DLD1 (cell line): ENCODE results near the gene ALPP.
"Not testable (repeated sequence)": the region's sequence is repeated elsewhere in the genome, so short reads cannot be mapped to it uniquely, and the experiment has no call there.

Experiments
- in situ Hi-C: cut with HindIII; loops from 2 replicates; pipeline ENCODE4 v1.10.0; 2017; ENCODE audit warnings: low sequenced_read_pairs

Gene ALPP

DNA sequence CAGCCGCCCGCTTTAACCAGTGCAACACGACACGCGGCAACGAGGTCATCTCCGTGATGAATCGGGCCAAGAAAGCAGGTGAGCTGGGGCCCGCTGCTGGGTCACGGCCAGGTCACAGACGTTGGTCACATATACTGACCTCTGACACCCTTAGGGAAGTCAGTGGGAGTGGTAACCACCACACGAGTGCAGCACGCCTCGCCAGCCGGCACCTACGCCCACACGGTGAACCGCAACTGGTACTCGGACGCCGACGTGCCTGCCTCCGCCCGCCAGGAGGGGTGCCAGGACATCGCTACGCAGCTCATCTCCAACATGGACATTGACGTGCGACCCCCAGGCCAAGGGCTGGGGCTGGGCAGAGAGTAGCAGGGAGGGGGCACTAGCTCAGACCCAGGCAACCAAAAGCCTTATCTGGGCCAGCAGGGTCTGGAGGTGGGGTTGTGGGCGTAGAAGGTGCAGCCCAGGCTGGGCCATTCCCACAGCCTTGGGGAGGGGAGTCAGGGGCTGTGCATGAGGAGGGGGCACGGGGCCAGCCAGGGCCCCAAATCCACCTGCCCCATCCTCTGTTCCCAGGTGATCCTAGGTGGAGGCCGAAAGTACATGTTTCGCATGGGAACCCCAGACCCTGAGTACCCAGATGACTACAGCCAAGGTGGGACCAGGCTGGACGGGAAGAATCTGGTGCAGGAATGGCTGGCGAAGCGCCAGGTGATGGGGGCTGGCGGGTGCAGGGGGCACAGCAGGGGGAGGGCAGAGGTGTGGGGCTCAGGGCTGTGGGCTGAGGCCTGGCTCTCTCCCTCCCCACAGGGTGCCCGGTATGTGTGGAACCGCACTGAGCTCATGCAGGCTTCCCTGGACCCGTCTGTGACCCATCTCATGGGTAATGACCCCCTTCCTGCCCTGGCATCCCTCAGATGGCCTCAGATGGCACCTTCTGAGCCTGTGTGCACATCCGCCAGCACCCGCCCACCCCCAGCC lies 1.3 kb downstream of the ALPP start:
- in situ Hi-C loops, result not testable (repeated sequence)

DNA sequence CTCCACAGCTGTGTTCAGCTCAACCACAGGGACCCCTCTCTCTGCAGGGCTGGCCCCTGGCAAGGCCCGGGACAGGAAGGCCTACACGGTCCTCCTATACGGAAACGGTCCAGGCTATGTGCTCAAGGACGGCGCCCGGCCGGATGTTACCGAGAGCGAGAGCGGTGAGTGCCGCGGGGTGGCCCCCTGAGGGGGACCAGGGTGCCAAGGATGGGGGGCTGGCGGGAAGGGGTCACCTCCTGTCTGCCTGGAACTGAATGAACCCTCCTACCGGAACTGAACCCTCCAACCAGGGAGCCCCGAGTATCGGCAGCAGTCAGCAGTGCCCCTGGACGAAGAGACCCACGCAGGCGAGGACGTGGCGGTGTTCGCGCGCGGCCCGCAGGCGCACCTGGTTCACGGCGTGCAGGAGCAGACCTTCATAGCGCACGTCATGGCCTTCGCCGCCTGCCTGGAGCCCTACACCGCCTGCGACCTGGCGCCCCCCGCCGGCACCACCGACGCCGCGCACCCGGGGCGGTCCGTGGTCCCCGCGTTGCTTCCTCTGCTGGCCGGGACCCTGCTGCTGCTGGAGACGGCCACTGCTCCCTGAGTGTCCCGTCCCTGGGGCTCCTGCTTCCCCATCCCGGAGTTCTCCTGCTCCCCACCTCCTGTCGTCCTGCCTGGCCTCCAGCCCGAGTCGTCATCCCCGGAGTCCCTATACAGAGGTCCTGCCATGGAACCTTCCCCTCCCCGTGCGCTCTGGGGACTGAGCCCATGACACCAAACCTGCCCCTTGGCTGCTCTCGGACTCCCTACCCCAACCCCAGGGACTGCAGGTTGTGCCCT lies 2.9 kb downstream of the ALPP start:
- in situ Hi-C loops, result not testable (repeated sequence)

GRCh38 chr2:232382331-232383225 lies 4.0 kb downstream of the ALPP start:
- in situ Hi-C loops, result no loop called here

DNA sequence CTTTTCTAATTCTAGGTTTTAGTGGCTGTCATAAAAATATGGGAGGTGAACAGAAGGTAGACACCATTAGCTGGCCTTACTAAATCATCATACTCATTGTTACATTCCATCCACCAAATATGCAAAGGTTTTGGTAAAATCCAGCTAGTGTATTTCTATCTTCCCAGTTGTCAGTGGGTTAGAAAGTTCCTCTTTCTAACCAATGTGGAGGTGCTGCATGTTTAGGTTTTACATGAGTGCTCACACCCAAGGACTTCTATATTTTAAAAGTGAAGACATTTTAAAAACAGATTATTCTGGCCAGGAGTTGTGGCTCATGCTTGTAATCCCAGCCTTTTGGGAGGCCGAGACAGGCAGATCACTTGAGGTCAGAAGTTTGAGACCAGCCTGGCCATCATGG lies 5.9 kb downstream of the ALPP start:
- in situ Hi-C loops, result no loop called here

GRCh38 chr2:232385058-232385457 lies 6.5 kb downstream of the ALPP start:
- in situ Hi-C loops, result not testable (repeated sequence)

DNA sequence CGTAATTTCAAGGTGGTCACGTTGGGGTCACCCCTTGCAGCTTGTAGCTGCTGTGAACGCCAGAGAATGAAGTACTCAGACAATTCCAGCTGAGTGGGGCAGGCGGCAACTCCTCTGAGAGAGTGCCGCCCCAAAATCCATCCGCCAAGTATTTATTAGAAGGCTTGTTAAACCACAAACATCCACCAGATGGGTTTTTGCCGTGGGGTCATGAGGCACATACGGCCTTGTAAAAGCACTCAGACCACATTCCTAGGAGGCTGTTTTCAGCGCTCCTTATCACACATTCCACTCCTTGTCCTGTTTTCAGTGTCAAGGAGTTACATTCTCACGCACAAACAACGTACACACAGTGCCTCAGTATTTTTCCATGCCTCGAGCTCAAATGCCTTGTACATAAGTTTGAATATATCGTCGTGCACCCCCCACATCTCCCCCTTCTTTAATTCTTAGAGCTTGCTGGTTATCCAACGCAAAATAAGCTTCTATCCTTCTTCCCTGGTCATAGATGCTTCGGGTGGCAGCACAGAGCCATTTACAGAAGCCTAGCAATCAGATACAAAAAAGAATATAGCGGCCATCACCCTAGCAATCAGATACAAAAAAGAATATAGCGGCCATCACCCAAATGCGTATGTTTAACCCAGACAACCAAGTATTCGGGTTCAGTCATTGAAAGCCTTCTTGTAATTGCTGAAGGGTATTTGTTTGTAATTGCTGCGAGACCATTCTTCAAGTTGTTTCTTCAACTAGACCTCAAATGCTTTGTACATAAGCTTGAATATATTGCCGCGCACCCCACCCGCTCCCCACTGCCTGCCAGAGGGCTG lies 7.3 kb downstream of the ALPP start:
- in situ Hi-C loops, result no loop called here

DNA sequence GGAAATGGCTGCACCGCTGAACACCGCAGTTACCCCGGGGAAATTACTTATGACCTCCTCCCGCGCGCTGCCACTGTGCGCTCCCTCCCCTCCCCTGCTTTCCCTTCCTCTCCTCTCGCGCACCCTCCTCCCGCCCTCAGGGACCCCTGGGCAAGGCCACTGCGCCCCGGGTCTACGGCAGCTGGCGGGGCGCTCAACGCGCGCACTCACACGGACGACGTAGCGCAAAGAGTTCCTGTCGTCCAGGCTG lies 7.9 kb downstream of the ALPP start:
- in situ Hi-C loops, result no loop called here

DNA sequence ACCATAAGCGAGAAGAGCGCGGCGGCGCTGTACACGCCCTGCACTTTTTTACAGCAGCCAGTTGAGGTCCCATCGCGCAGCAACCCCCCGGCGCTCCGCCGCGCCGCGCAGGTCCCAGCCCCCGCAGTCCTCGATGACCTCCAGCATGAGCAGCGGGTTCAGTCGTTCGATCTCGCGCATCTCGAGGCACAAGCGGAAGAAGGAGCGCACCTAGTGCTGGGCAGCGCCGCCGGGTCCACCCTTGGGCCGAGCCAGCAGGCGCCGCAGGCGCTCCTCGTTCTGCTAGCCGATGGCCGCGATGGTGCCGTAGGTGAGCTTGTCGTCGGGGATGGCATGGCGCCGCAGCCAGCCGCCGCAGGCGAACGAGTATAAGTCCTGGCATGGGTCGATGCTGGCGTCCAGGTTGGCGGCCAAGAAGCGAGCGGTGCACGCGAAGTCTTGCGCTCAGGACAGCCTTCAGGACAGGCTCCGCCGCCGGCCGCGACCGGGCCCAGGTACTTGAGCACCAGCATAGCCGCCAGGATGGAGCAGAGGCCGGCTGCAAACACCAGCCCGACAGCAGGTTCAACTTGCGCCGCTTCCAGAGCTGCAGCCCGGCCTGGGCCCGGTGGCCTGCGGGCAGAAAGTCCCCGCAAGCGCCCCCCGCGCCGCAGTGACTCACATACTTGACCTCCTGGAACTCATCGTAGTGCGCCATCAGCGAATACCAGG lies 8.3 kb downstream of the ALPP start:
- in situ Hi-C loops, result no loop called here

DNA sequence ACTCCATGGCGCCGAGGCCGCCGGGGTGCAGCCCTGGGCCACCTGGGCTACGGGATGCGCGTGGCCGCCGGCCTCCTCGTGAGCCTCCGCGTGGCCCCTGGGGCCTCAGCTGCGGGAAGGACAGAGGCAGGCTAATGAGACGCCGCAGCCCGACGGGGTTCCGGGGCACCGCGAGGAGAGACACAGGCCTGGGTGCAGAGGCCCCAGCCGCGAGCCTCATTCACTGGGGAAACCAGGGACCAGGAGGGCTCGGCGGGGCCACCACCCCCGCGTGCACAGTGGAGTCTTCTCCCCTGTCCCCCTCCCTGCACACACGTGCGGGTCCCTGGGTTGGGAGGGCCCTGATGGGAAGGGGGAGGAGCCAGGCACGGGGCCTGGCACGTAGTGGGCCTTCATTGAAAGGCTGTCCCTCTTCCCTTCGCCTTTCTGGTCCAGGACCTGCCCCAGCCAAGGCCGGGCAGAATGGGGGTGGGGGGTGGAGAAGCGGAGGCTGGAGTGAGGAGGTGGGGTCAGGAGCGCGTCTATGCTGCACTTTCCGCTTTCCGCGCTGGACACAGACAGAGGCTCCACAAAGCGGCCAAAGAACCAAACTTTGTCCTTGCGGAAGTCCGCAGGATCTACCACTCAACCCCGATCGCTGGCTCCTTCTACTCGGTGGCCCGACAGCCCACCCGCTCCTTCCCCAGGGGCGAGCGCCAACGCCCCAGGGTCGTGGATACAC lies 9.1 kb downstream of the ALPP start:
- in situ Hi-C loops, result no loop called here

- in situ Hi-C loops, result no loop called here
Observed at GRCh38 chr2:232388324-232388891, 9.9 kb downstream of the ALPP start.

DNA sequence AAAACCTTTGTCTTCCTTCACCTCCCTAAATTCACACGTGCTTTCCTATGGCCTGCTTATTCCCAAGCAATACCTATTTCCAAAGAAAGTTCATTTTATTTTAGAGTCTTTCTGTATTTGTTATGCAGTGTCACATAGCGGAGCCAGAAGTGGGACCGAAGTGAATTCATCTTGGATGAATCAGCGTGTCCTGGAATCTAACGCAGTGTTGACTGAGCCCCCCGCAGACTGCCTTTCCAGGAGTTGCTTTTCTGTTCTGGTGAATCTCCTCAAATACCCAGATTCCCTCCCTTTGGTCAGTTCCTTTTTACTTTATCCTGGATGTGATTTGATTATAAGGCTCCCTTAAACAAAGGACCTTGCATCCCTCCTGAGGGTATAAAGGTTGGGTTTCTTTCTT lies 10.8 kb downstream of the ALPP start:
- in situ Hi-C loops, result no loop called here

- in situ Hi-C loops, result no loop called here
Observed at GRCh38 chr2:232390661-232391060, 12.1 kb downstream of the ALPP start.

GRCh38 chr2:232393556-232393955 lies 15.0 kb downstream of the ALPP start:
- in situ Hi-C loops, result no loop called here

DNA sequence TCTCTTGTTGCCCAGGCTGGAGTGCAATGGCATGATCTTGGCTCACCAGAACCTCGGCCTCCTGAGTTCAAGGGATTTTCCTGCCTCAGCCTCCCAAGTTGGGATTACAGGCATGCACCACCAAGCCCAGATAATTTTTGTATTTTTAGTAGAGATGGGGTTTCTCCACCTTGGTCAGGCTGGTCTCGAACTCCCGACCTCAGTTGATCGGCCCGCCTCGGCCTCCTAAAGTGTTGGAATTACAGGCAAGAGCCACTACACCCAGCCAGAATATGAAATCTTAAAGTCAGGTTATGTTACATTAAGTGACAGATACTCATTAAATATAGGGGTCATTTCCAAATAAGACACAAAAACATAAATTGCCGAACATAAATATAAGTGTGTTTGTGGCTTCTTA lies 15.9 kb downstream of the ALPP start:
- in situ Hi-C loops, result not testable (repeated sequence)

- in situ Hi-C loops, result no loop called here
Observed at GRCh38 chr2:232395586-232395985, 17.0 kb downstream of the ALPP start.

DNA sequence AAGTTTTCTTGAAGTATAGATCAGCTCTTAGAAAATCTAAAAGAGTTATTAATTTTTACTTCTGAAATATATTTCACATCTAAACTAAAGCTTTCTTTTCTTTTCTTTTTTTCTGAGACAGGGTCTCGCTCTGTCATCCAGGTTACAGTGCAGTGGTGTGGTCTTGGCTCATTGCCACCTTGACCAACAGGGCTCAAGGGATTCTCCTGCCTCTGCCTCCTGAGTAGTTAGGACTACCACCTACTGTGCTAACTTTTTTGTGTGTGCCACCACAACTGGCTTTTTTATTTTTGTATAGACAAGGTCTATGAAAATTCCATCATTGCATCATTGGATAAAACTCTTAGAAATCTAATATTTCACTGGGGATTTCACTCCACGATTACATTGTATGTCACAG lies 18.1 kb downstream of the ALPP start:
- in situ Hi-C loops, result no loop called here

DNA sequence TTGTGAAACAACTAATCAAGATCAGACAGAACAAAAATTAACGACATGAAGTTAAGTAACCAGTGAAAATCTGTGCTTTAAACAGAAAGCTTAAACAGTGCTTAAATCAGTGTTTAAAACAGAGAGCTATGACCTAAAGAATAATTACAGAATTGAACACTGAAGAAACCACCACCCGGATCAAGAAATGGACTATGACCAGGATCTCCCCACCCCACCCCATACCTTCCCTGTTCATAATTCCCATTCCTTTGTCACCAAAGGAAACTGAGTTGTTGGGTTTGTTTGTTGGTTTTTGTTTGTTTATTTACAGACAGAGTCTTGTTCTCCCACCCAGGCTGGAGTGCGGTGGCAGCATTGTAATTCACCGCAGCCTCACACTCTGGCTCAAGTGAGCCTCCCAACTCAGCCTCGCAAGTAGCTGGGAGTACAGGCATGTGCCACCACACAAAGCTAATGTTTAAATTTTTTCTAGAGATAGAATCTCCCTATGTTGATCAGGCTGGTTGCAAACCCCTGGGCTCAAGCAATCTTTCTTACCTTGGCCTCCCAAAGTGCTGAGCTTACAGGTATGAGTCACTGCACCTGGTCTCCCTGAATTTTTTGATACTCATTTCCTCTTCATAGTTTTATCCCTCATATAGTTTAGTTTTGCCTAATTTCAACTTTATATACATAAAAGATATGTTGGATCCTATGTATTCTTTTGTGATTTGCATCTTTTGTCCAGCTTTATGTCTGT lies 19.9 kb downstream of the ALPP start:
- in situ Hi-C loops, result no loop called here
